Measurements from ENCODE around the gene METRN. TPM values are rescaled to one million over a fixed set of nuclear protein-coding genes. Genes with fewer than 3 reads are reported as not detected.

METRN gene
- total RNA-seq, 1 donor from 2014 or later, result 6.7 TPM

- intact Hi-C loops (cut with micrococcal nuclease), result no loop called here
- no peak for TF ChIP-seq CTCF (IDR thresholded peaks at IDR 0.05)
- Mint-ChIP-seq H3K9me3 (no peaks in the 10 kb centered on the region), H3K27me3 (peaks cover 3% of the 10 kb centered on the region), H3K4me3 (peak overlapping the region; percentile 46), H3K27ac (no peak overlapping the region), H3K36me3 (ENCODE audit: low read depth) (peaks cover 3% of the 10 kb centered on the region), H3K4me1 (peaks cover 20% of the 10 kb centered on the region)
- ChIA-PET POLR2A (interaction anchor here (4.2 kb wide), 1 partner anchor 29 kb away, joined by 34 read pairs; the partner anchor contains the start of gene WDR24), CTCF (no interaction called here)
- no peak for ATAC-seq (ENCODE audit: low read depth)
- DNase-seq, result no peak
These were observed 4.0 kb downstream of the METRN start for GRCh38 chr16:718922-719321.

- peak overlapping the region; percentile 73 for H3K27ac Mint-ChIP-seq
- peaks cover 3% of the 10 kb centered on the region for H3K36me3 Mint-ChIP-seq (ENCODE audit: low read depth)
- no peaks in the 10 kb centered on the region for H3K9me3 Mint-ChIP-seq
- H3K4me1 Mint-ChIP-seq, result peaks cover 20% of the 10 kb centered on the region
- DNase-seq (no peak), ATAC-seq (ENCODE audit: low read depth) (no peak)
- intact Hi-C loops (cut with micrococcal nuclease), result loop anchor here (2.0 to 5.0 kb wide), 3 partner anchors 35 to 252 kb away; partner anchors contain the start of genes JMJD8 and LMF1
- CTCF ChIA-PET, result interaction anchor here (0.9 to 2.2 kb wide), 5 partner anchors 8 to 67 kb away, joined by 3 to 11 read pairs (median 4); partner anchors contain the start of gene CIAO3
- POLR2A ChIA-PET, result interaction anchor here (1.6 to 4.4 kb wide), 4 partner anchors 10 to 68 kb away, joined by 8 to 34 read pairs (median 20); partner anchors contain the start of genes CHTF18, RPUSD1 and WDR24
- peaks cover 3% of the 10 kb centered on the region for H3K27me3 Mint-ChIP-seq
- peak overlapping the region; percentile 80 for H3K4me3 Mint-ChIP-seq
- TF ChIP-seq CTCF (IDR thresholded peaks at IDR 0.05), result no peak
These were observed 5.0 kb downstream of the METRN start for GRCh38 chr16:719815-720446.

- ChIA-PET POLR2A (interaction anchor here (0.9 to 4.4 kb wide), 11 partner anchors 8 to 338 kb away, joined by 3 to 34 read pairs (median 6); partner anchors contain the start of genes CHTF18, CIAO3, RHOT2 and RPUSD1), CTCF (interaction anchor here (0.9 to 2.3 kb wide), 6 partner anchors 8 to 66 kb away, joined by 3 to 12 read pairs (median 5); partner anchors contain the start of gene CIAO3)
- H3K4me1 Mint-ChIP-seq, result peaks cover 20% of the 10 kb centered on the region
- H3K27me3 Mint-ChIP-seq, result peaks cover 3% of the 10 kb centered on the region
- intact Hi-C loops (cut with micrococcal nuclease), result loop anchor here (2.0 to 5.0 kb wide), 3 partner anchors 36 to 252 kb away; partner anchors contain the start of genes JMJD8 and LMF1
- H3K36me3 Mint-ChIP-seq (ENCODE audit: low read depth), result peaks cover 3% of the 10 kb centered on the region
- peak overlapping the region; percentile 73 for H3K27ac Mint-ChIP-seq
- DNase-seq, result no peak
- no peaks in the 10 kb centered on the region for H3K9me3 Mint-ChIP-seq
- ATAC-seq (ENCODE audit: low read depth), result peak; percentile 7
- no peak for TF ChIP-seq CTCF (IDR thresholded peaks at IDR 0.05)
- peak overlapping the region; percentile 80 for H3K4me3 Mint-ChIP-seq
These were observed 5.6 kb downstream of the METRN start for GRCh38 chr16:720447-720989.

GRCh38 chr16:720990-721764 lies 6.3 kb downstream of the METRN start, which contains the start of gene ANTKMT:
Gene ANTKMT, plus strand, starts transcription at chr16:721146. Its CDS starts 129 bp downstream, at chr16:721275.
- H3K27ac Mint-ChIP-seq, result peak within 1 kb of the TSS; percentile 73

More at GRCh38 chr16:720990-721764, 6.3 kb downstream of the METRN start, which contains the start of gene ANTKMT:
- ChIA-PET CTCF (interaction anchor here (0.9 to 2.3 kb wide), 6 partner anchors 9 to 67 kb away, joined by 3 to 12 read pairs (median 5); partner anchors contain the start of genes CHTF18, CIAO3 and RPUSD1), POLR2A (interaction anchor here (0.6 to 4.4 kb wide), 15 partner anchors 9 to 338 kb away, joined by 3 to 34 read pairs (median 5); partner anchors contain the start of genes CHTF18, CIAO3, RHOT2 and RPUSD1)
- peaks cover 3% of the 10 kb centered on the region for H3K27me3 Mint-ChIP-seq
- intact Hi-C loops (cut with micrococcal nuclease), result loop anchor here (2.0 to 5.0 kb wide), 3 partner anchors 36 to 251 kb away; partner anchors contain the start of genes JMJD8 and LMF1
- H3K9me3 Mint-ChIP-seq, result no peaks in the 10 kb centered on the region
- H3K4me1 Mint-ChIP-seq, result peaks cover 19% of the 10 kb centered on the region
- H3K36me3 Mint-ChIP-seq (ENCODE audit: low read depth), result peaks cover 3% of the 10 kb centered on the region
- no peak for TF ChIP-seq CTCF (IDR thresholded peaks at IDR 0.05)
- peak within 1 kb of the TSS; percentile 80 for H3K4me3 Mint-ChIP-seq
- peak; percentile 89 for DNase-seq
- ATAC-seq (ENCODE audit: low read depth), result peak; percentile 90

Data from activated B cell treated with CpG ODN at 0.5 μM for 24 hours (primary cell).